SKM-1 (cell line): ENCODE data around the gene SPDEF.

Experiments
- DNase-seq: peaks from one replicate; lab custom pipeline; 2025; ENCODE audit not compliant: unreplicated experiment; lab: John Stamatoyannopoulos, UW

The SPDEF gene

DNA sequence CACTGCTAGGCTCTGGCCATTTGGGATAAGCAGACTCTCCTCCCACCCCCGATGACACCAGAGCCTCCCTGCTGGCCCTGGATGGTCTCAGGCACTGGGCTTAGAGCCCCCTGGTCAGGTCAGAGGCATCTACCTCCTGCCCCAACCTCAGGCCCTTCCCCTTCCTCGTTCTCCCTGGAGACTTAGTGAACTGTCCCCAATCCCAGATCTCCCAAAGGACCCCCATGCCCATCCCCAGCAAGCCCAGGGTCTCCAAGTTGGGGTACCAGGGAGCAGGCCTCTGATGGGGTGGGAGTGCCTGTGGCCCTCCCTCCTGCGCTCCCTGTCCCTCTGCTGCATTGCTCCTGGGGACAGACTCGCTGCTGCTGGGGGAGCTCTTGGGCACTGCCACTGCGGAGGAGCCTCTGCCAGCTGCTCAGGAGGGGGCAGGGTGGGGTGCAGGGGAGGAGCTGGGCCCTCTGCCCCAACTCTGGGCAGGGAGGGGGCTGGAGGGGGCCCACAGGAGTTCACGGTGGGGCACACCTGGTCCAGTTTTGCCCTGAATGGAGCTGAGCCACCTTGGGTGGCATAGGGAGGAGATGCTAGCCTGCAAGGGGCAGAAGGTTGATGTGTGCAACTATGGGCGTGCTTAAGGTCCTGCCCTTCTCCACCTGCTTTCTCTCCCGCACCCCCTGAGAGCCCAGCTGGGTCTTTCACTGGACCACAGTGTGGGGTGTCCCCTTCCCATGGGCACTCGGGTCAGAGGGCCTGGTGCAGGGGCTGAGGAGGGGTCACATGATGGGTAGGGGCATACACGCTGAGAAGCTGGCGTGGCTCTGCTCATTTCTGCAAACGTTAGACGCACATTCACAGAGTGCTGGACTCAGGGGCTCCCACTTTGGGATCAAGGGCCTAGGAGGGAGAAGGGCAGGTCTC, 40.4 kb downstream of the SPDEF start:
- no peak for DNase-seq

DNA sequence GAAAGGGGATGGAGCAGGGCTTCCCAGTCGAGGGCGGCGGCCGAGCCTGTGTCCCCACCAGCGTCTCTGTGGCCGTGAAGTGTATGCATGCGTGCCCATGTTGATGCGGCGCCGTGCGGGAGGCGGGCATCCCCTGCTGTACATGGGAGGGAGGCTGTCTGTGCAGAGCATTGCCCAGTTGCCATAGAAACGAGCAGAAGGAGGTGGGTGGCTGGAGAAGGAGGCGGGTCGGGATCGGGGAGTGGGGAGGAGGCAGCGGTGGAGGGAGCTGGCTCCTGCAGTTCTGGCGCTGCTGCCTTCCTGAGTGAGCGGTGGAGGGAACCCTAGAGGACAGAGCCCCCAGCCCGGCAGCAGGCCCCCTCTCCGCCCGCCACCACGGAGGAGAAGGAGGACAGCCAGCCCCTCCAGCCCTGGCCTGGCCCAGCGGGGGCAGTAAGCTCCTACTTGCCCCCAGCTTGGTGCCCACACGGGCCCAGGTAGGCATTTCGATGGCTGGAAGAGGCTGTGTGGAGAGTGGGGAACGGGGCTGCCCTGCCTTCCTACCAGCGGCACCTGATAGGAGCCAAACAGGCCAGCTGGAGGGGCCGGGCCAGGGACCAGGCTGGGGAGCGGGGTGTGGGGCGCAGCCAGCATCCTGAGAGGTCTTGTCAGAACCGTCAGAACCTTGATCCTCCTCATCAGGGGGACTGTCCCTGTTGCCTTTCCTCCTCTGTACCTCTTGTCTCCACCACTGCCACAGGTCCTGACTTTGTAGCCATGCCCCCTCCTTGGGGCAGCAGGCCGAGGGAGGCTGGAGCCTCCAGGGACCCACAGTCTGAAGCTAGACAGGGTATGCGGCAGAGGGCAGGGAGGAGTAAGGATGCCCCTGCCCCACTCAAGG, 41.3 kb downstream of the SPDEF start:
- no peak for DNase-seq

DNA sequence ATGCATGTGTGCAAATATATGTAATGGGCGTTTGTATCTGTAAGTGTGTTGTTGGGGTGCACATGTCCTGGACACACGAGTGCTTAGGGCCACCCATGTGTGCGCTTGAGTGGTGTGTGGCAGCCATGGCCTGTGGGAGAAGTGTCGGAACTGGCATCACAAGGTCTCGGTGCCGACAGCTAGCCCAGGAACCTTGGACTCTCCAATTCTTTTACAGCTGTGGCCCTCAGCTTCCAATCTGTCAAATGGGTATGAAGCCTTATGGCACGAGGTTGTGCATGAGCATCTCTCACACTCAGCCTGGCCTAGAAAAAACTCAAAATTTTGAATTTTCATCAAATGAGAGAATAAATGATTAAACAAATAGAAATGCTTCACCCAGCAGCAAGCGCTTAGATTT, 42.0 kb downstream of the SPDEF start:
- no peak for DNase-seq

DNA sequence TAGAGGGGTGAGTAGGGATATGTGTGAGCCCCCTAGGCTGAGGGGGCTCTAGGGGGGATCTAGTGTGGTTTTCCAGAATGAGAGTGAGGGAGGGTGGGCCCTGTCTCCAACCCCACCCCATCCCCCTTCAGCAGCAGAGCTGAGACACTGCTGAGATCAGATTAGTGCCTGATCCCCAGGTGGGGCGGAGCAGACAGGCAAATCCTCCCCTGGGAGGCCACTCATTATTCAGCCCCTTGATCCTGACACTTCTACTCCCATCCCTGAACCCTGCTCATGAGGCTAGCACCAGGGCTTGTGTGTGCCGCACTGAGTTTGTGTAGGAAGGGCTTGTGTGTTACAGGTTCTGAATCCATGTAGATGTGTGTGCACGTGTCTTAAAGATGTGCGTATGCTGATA, 42.5 kb downstream of the SPDEF start:
- no peak for DNase-seq

DNA sequence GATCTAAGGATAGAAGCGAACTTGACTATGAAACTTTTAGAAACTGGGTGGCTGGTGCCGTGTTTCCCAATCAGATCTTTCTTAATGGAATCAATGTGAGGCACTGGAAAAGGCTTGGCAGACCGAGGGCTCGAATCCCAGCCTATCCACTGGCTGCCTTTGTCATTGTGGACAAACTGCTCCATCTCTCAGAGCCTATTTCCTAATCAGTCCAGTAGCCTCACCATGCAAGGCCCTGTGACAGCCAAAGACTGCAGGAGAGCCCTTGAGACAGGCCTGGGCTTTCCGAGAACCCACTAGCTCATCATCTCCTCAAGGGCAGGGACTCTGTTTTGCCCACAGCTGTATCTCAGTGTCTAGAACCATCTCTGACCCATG, 43.4 kb downstream of the SPDEF start:
- no peak for DNase-seq

DNA sequence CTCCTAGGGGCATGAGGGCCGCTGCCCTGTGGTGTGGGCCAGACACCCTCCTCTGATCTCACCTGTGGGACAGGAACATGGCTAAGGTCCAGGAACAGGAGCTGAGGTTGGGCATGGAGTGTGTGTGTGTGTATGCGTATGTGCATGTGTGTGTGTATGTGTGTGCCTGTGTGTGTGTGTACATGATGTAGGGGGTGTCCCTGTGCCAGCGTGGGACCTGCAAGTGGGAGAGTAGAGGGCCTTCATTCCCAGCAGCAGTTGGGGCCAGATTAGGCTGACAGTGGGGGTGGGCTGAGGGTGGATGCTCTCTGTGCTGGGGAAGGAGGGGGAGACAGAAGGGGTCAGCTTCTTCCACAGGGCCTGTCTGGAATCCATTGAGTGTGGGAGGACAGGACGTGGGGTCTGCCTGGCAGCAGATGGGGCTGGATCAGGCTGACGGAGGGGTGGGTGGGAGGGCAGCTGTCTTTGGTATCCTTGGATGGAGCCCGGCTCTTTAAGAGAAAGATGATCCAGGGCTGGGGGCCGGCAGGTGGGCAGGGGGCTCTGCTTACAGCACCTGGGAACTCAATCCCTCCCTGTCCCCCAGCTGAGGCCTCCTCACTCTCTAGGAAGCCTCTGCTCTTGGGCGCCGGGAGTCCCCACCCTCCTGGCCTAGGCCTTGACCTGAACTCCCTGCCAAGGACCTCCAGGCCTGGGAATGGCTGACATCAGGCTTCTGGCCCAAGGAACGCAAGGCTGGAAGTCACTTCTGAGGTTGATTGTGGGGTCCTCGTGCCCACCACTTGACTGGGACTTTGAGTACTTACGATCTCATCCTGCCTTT, 44.0 kb downstream of the SPDEF start:
- no peak for DNase-seq

DNA sequence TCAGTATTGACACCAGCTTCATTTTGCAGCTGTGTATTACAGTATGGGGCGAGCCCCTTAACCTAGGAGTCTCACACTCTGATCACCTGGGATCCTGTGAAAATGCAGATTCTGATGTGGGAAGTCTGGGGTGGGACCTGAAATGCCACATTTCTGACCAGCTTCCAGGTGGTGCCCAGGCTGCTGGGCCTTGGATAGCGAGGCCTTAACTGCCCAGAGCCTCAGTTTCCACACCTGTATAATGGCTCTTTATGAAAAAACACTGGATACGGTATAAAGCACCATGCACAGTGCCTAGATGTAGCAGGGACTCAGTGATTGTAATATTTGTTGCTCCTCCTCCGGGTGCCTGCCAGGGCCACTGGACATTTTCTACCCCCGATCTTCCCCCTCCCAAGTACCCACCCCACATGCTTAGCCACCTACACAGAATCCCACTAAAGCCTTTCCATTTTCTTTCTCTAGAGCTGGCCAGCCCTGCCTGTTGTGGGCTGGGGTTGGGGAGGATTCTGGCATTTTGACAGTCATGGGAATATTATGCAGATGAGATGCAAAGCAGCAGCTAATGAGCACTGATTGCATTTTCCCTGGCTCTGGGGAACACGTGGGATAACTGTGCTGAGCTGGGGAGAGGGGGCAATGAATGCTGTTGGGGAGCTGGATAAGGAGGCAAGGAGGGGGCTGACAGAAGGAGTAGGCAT, 44.8 kb downstream of the SPDEF start:
- no peak for DNase-seq

DNA sequence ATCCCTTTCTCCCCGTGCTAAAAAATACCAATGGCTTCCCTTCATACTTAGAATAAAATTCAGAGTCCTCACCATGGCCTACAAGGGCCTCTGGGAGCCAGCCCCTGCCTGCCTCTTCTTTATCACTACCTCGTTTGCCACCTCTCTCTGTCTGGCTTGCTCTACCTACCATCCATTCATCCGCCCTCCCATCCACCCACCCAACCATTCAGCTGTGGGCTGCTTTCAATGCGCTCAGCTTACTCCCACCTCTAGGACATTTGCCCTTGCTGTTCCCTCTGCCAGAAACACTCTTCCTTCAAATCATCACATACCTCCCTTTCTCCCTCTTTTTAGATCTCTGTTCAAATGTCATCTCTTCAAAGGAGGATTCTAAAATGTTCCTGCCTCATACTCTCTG, 45.8 kb downstream of the SPDEF start:
- DNase-seq: no peak

DNA sequence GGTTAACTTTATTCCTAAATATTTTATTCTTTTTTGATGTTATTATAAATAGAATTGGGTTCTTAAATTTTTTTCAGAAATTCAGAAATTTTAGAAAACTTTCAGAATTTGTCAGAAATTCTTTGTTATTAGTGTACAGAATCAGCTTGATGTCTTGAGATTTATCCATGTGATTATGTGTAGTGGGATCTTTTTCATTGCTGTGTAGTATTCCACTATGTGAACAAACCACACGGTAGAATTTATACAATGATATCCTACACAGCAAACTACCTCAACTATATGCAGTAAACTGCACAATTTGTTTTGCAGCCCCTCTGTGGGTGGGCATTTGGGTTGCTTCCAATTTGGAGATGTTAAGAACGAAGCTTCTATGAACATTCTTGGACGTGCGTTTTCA, 46.3 kb downstream of the SPDEF start:
- no peak for DNase-seq

DNA sequence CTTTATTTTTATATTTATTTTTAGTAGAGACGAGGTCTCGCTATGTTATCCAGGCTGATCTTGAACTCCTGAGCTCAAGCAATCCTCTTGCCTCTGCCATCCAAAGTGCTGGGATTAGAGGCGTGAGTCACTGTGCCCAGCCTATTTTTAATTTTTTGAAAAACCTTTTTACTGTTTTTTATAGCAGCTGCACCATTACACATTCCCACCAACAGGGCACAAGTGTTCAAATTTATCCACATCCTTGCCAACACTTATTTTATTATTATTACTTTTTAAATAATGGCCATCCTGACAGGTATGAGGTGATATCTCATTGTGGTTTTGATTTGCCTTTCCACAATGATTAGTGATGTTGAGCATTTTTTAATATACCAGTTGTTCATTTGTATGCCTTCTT, 47.7 kb downstream of the SPDEF start:
- DNase-seq: no peak

DNA sequence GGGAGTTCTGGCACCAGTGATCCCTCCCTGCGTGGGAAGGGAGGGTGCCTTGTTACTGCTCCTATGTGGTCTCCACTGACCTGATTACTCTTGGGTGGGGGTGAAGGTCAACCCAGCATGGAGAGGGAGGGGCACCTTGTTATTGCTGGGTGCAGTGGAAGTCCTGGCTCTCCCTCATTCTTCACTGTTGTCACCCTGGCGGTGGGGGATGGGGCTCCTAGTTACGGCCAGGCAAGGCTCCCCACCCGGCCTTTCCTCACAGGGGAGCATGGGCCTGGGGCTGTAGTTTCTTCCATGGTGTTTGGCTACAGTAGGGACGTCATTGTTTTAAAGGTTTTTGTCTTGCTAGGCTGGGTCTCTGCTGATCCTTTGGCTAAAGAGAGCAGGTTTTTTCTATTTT, 49.4 kb downstream of the SPDEF start:
- no peak for DNase-seq

DNA sequence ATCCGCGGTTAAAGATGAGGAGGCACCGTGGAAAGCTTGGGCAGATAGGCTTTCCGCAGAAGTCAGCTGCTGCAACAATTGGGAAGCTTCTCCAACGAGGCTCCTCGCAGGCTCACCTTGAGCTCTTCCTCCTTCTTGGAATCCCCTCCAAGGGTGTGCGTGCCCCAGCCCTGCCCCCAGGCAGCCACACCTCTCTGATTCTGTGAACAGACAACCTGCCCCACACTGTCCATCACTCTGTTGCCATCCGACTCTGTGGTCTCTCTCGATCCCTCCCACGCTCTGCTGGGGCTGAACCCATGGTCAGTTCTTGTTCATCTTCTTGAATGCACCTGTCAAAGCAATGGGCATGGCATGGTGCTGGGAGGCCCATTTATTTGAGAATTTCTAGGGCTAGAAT, 58.7 kb downstream of the SPDEF start:
- no peak for DNase-seq

DNA sequence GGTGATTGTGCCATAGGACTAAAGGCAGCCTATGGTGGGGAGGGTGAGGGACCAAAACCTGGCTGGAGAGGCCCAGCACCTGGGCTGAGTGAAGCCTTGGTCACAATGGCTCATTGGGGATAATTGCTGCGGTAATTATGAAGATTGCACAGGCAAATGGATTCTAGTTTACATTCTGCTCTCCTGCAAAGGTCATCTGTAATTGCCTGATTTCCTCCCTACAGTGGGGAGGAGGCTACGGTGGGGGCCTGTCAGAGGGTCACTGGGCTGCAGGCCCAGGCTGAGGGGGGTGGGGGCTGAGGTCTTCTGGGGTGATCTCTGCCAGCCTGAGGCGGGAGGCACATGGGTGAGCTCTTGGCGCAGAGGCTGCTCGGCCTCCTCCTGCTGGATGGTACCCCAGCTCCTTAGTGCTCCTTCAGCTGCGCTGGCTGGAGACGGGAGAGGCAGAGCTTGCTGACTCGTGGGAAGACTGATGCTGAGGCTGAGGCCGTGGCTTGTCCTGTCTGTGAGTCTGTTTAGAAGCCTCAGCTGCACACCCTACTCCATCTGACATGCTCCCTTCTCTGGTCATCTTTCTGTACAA, 59.9 kb downstream of the SPDEF start:
- no peak for DNase-seq

DNA sequence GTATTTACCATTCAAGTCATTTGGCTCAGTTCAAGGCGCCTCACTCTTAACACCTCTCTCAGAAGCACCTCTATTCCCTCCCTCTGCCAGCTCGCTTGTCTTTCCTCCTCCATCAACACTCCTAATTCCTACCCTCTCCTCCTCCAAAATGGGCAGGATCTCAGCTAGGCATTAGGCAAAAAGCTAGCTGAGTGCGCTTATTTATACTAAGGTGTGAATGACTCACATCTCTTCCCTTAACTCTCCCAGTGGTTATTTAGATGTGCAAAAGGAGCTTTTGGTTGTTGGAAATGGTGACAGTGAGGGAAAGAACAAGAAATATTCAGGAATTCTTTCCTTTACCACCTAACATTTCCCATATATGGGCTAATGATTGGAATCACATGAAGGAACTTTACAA, 61.2 kb downstream of the SPDEF start:
- no peak for DNase-seq

DNA sequence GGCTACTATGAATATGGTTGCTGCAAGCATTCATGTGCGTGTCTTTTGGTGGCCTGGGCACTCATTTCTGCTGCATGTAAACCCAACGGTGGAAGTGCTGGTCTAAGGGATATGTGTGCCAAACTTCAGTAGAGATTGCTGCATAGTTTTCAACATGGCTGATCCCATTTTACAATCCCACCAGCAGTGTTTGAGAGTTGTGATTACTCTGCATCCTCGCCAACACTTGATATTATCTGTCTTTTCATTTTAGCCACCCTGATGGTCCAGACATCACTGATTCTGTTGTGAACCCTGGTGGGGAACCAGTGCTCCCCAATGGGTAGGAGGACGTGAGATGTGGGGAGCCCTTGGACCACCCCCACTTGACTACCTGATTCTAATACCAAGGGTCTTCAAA, 62.8 kb downstream of the SPDEF start:
- DNase-seq: no peak

DNA sequence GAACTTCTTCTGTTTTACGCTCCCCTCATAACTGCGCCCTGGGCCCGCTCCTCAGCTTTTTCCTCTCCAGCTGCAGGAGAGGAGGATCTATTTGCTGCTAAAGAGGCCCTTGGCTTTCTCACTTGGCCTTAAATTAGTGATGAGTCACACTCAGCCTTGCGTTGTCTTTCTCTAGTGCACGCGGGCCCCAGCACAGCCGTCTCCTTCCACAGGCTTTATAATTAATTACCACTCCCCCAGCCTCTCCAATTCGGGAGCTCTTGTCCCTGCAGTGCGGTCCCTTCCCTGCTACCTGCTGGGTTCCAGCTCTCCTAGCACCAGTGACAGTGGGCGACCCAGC, 65.1 kb downstream of the SPDEF start:
- no peak for DNase-seq

DNA sequence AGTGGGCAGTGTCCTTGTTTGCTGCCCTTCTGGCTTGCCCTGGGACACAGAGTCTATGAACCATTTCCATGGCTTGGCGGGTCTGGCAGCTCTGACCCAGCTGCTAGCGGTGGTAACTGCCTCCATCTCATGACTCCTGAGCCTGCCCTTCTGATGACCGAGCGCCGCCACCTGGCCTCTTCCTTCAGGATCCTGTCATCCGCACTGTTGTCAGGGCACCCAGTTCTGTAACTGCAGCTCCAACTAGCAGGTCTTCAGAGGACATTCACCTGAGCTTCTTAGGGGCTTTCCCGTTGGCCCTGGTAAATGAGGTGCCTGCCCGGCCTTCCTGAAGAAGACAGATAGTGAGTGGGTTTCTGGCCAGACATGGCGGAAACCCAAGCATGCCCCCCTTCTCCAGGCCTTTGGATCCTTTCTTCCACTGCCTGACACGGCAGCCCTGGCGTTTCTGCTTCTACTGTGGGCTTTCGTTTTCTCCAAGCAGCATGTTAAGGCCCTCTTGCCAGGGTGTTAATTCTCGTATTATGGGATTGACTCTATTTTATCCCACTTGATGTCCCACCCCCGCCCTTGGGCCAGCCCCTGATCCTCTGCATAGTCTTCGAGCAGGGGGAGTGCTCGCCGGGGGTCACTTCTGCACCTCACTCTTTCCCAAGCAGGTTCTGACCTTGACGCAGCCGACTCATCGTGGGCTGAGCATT, 65.6 kb downstream of the SPDEF start:
- no peak for DNase-seq

DNA sequence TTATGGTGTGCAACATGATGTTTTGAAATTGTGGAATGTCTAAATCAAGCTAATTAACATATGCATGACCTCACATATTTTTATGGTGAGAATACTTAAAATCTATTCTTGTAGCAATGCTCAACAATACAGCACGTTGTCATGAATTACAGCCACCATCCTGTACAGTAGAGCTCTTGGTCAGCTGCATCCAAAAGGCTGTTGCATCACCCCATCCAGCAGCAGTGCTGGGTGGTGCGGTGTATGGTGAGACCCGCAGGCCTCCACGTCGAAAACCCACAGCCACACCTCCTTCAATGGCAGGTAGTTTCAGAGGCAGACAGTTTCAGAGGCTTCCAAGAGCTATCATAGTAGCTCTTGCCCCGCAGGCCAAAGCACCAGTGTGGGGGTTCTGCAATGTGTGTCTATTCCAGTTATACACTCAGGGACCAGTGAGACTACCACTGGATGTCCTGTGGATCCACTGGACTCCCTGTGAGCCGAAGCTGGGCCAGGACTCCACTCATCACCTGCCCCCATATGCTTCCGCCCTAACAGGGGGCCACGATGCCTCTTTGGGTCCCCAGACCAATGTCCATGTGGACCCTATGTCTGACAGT, 66.8 kb downstream of the SPDEF start:
- no peak for DNase-seq
